Measurements from ENCODE around the gene DNAJC4.

The DNAJC4 gene

DNA sequence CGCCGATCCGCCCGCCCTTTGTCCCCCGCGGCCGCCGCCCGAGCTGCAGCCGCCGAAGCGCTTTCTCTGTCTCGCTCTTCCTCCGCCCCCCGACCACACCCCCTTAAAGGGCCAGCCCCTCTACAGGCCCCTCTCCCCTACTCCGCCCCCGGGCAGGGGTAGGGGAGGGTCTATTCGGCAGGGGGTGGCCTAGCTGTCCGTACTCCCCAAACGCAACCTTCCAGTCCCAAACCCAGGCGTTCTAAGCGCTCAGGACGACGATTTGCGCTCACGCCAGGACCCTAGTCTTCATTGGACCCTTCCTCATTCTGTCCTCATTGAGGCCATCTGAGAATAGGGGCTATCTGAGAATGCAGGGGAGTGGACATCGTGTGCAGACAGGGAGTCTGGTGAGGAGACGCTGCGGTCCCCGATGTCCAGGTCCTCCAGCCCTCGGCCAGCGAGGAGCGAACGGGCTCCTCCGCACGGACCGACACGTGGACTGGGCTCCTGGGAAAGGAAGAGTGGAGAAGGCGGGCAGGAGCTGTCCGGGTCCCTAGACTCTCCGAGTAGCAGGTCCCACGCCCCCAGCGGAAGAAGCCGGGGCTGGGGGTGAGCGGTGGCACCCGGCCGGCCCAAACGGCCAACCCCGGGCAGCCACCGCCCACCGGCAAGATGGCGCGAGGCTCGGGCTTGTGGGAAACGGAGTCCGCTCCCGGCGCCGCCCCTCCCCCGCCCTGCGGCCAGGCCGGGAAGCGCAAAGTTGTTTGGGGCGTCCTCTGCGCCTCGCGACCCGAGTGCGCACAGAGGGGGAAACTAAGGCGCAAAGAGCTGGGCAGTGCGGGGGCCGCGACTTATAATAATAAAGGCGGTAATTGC, 16.8 kb downstream of the DNAJC4 start, which contains the start of gene PPP1R14B:
TSS of gene PPP1R14B (minus strand) at position 73 of the 858 bp plus-strand sequence. CDS start 270 bp downstream, outside the sequence.
- no peaks in the 10 kb centered on the region for H3K36me3 ChIP-seq (ENCODE audit: low read length)
- peak within 1 kb of the TSS; percentile 89 for H3K9ac ChIP-seq (ENCODE audit: low read length)
- H3K79me2 ChIP-seq (ENCODE audit: insufficient read depth, low read length), result peaks cover 22% of the 10 kb centered on the region
- H4K20me1 ChIP-seq (ENCODE audit: low read depth, low read length), result no peaks in the 10 kb centered on the region
- TF ChIP-seq EZH2phosphoT487 (conservative IDR thresholded peaks at IDR 0.05; ENCODE audit: low read length), result no peak
- TF ChIP-seq, protein P1, sequence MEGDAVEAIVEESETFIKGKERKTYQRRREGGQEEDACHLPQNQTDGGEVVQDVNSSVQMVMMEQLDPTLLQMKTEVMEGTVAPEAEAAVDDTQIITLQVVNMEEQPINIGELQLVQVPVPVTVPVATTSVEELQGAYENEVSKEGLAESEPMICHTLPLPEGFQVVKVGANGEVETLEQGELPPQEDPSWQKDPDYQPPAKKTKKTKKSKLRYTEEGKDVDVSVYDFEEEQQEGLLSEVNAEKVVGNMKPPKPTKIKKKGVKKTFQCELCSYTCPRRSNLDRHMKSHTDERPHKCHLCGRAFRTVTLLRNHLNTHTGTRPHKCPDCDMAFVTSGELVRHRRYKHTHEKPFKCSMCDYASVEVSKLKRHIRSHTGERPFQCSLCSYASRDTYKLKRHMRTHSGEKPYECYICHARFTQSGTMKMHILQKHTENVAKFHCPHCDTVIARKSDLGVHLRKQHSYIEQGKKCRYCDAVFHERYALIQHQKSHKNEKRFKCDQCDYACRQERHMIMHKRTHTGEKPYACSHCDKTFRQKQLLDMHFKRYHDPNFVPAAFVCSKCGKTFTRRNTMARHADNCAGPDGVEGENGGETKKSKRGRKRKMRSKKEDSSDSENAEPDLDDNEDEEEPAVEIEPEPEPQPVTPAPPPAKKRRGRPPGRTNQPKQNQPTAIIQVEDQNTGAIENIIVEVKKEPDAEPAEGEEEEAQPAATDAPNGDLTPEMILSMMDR (IDR thresholded peaks at IDR 0.05; ENCODE audit: insufficient read depth, low read length, poor library complexity, severe bottlenecking), result no peak
- H2AFZ ChIP-seq (ENCODE audit: low read depth, low read length, severe bottlenecking), result peak within 1 kb of the TSS; percentile 88
- peak within 1 kb of the TSS; percentile 90 for H3K27ac ChIP-seq (ENCODE audit: low read depth, low read length)
- no peaks in the 10 kb centered on the region for H3K9me2 ChIP-seq (replicated peaks; ENCODE audit: insufficient read depth, low read length)
- peak within 1 kb of the TSS; percentile 97 for H3K4me3 ChIP-seq (ENCODE audit: insufficient read depth, low read length, poor library complexity, severe bottlenecking)
- no peaks in the 10 kb centered on the region for H3K27me3 ChIP-seq (ENCODE audit: low read length)
- H3F3A ChIP-seq (ENCODE audit: insufficient read depth), result peaks cover 41% of the 10 kb centered on the region
- peak within 1 kb of the TSS; percentile 82 for H3K4me2 ChIP-seq (ENCODE audit: low read depth, low read length, poor library complexity, severe bottlenecking)
- no peaks in the 10 kb centered on the region for H3K9me3 ChIP-seq (ENCODE audit: insufficient read depth, low read length)

- Histone ChIP-seq H4K20me1 (ENCODE audit: low read depth, low read length) (no peaks in the 10 kb centered on the region), H3K9me3 (ENCODE audit: insufficient read depth, low read length) (no peaks in the 10 kb centered on the region), H3K27me3 (ENCODE audit: low read length) (no peaks in the 10 kb centered on the region), H3F3A (ENCODE audit: insufficient read depth) (peaks cover 40% of the 10 kb centered on the region), H3K9me2 (replicated peaks; ENCODE audit: insufficient read depth, low read length) (no peaks in the 10 kb centered on the region), H3K79me2 (ENCODE audit: insufficient read depth, low read length) (peaks cover 24% of the 10 kb centered on the region), H3K4me2 (ENCODE audit: low read depth, low read length, poor library complexity, severe bottlenecking) (peak overlapping the region; percentile 71), H3K27ac (ENCODE audit: low read depth, low read length) (no peak overlapping the region), H2AFZ (ENCODE audit: low read depth, low read length, severe bottlenecking) (peak overlapping the region; percentile 88), H3K4me3 (ENCODE audit: insufficient read depth, low read length, poor library complexity, severe bottlenecking) (peak overlapping the region; percentile 51), H3K36me3 (ENCODE audit: low read length) (no peaks in the 10 kb centered on the region), H3K9ac (ENCODE audit: low read length) (peak overlapping the region; percentile 59; the same call in 1 of the 2 replicates)
- TF ChIP-seq EZH2phosphoT487 (conservative IDR thresholded peaks at IDR 0.05; ENCODE audit: low read length), result no peak
- TF ChIP-seq, protein P1 (IDR thresholded peaks at IDR 0.05; ENCODE audit: insufficient read depth, low read length, poor library complexity, severe bottlenecking), result no peak
These were observed 17.6 kb downstream of the DNAJC4 start for GRCh38 chr11:64247729-64248531.

GRCh38 chr11:64248578-64248977, 18.2 kb downstream of the DNAJC4 start:
- H3K4me3 ChIP-seq (ENCODE audit: insufficient read depth, low read length, poor library complexity, severe bottlenecking), result no peak overlapping the region
- H4K20me1 ChIP-seq (ENCODE audit: low read depth, low read length), result no peaks in the 10 kb centered on the region
- peaks cover 24% of the 10 kb centered on the region for H3K79me2 ChIP-seq (ENCODE audit: insufficient read depth, low read length)
- H3K27me3 ChIP-seq (ENCODE audit: low read length), result no peaks in the 10 kb centered on the region
- H3K36me3 ChIP-seq (ENCODE audit: low read length), result no peaks in the 10 kb centered on the region
- peaks cover 36% of the 10 kb centered on the region for H3F3A ChIP-seq (ENCODE audit: insufficient read depth)
- H2AFZ ChIP-seq (ENCODE audit: low read depth, low read length, severe bottlenecking), result no peak overlapping the region
- H3K9me3 ChIP-seq (ENCODE audit: insufficient read depth, low read length), result no peaks in the 10 kb centered on the region
- H3K9me2 ChIP-seq (replicated peaks; ENCODE audit: insufficient read depth, low read length), result no peaks in the 10 kb centered on the region
- no peak overlapping the region for H3K9ac ChIP-seq (ENCODE audit: low read length)
- no peak overlapping the region for H3K27ac ChIP-seq (ENCODE audit: low read depth, low read length)
- H3K4me2 ChIP-seq (ENCODE audit: low read depth, low read length, poor library complexity, severe bottlenecking), result no peak overlapping the region
- TF ChIP-seq, protein P1 (IDR thresholded peaks at IDR 0.05; ENCODE audit: insufficient read depth, low read length, poor library complexity, severe bottlenecking), result no peak
- no peak for TF ChIP-seq EZH2phosphoT487 (conservative IDR thresholded peaks at IDR 0.05; ENCODE audit: low read length)

Data from SU-DHL-6 (cell line).